GM19240 (cell line): ENCODE measurements around the gene TXNRD2.

Experiments used
- DNase-seq: peaks from one replicate; pipeline ENCODE4 v3.0.0; 2011; ENCODE audit warnings: low spot score; ENCODE audit not compliant: insufficient read length

TXNRD2 gene

DNA sequence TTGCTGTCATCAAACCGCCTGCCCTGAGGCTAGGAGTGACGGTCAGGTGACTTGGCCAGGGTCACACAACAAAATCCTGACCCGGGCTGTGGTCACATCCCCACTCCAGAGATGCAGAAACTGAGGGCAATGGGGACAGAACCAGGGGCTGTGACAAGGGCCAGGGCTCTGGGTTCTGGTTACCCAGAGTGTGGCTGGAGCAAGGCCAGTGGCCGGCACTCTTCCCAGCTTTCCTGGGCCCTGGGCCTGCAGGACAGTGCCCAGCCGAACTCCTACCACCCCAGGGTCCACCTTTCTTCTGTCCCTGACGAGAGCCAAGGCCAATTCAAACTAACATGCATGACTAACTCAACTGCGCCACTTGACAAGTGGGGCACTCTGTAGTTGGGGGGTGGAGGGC lies 39.1 kb upstream of the TXNRD2 start:
- no peak for DNase-seq

DNA sequence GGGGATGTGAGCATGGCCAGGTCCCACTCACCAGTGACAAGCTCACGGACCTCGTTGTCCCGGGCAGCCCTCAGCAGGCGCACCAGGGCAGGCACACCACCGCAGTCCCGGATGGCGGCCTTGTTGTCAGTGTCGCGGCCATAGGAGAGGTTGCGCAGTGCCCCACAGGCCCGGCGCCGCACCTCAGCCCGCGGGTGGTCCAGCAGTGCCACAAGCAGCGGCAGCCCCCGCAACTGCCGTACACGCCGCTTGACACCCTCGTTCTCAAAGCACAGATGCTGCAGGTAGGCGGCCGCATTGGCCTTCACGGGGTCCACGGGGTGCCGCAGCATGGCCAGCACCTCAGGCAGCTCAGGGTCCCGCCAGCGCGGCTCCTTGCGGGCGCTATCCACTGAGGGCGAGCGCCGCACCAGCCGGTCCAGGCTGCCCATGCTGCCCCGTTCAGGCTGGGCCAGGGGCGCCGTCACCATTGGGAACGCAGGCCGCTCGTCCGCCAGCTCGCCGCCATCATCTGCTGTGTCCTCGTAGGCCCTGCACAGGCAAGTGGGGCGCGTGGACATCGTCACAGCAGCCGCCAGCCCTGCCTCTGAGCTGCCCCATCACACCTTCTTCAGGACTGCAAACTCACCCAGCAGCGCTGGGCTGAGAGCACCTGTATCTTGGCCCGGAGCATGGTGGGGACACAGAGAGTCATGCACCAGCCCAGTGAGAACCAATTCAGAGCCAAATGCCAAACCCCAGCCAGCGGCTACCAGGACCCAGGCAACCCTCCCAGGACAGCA lies 38.3 kb upstream of the TXNRD2 start:
- DNase-seq = no peak

DNA sequence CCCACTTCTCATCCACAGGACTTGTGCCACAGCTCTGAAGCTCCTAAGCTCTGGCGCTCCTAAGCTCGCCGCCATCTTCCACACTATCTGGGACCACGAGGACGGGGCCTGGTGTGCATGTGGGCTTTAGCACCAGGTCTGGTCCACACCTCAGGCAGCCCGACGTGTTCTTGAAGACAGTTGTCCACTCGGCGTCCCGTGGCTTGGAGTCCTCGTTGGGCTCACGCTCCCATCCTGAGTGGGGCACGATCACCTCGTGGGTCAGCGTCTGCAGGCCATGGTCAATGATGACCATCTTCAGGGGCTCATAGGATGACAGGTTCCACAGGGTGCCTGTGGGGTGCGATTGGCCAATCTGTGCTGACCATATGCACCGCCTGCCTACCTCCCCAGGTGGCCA lies 37.1 kb upstream of the TXNRD2 start:
- DNase-seq = no peak

- no peak for DNase-seq
These were observed 36.0 kb upstream of the TXNRD2 start for GRCh38 chr22:19977296-19978243.

GRCh38 chr22:19976671-19977070 lies 35.1 kb upstream of the TXNRD2 start:
- DNase-seq = no peak

DNA sequence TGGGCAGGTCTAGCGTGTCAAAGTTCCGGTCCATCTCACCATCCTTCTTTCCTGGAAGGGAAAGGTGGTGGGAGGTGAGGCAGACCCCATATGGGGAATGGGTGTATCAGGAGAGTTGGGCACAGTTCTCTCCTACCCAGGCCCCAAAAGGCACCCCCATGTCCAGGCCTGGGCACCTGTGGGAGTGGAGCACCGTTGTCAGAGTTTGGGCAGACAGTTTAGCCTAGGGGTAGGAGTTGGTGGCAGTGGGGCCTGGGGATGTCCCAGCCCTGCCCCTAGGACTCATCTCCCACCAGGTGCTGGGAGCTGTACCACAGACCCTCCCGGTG lies 34.1 kb upstream of the TXNRD2 start:
- DNase-seq = no peak

DNA sequence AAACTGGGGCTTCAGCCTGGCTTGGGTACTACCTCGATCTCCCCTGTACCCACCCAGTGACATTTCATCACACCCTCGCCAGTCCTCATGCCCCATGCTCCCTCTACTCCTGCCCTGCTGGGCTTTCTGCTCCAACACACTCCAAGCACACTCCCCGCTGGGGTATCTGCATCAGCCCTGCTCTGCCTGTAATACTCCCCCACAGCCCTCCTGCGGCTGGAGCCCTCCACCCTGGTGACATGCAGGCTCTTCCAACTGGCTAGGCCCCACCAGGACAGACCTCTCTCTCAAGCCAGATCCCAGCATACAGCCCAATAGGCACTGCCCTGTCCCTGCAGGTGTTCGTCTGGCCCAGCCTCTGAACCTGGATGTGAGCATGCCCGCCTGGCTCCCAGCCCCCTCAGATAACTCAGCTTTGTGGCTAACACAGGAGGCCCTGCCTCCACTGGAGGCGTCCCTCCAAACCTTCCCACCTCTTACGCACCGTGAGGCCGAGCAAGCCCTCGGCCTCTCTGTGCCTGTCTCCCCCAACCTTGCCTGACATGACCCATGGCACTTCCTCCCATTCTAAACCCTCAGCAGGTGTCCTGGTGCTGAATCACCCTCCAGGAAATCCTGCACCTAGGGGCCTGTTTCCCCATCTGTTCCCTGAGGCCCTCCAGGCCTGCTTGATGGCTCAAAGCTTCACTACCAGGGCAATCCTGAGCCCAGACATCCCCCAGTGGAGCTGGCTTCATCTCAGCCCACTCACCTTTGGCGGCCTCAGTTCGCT lies 33.5 kb upstream of the TXNRD2 start:
- no peak for DNase-seq

DNA sequence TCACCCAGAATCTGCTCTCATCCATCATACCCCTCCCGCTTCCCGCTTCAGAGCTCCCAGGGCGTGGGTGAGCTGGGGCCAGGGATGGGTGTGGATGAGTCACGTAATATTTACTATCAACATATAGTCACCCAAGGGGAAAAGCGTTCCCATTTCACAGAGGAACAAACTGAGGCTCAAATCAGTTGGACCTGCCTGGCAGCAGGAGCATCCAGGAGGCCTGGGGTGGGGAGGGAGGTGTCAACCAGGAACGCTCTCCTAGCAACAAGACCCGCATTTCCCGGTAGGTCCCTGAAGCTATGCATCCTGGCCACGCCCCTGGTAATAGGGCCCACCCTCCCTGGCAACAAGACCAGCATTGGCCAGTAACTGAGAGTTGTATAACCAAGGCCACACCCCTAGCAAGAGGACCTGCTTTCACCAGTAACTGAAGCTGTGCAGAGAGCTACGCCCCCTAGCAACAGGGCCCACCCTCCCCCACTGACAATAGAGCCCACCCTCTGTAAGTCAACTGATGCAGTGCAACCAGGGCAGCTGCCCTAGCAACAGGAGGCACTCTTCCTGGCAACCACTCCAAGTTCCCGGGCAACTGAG lies 32.7 kb upstream of the TXNRD2 start:
- DNase-seq = peak; percentile 87

DNA sequence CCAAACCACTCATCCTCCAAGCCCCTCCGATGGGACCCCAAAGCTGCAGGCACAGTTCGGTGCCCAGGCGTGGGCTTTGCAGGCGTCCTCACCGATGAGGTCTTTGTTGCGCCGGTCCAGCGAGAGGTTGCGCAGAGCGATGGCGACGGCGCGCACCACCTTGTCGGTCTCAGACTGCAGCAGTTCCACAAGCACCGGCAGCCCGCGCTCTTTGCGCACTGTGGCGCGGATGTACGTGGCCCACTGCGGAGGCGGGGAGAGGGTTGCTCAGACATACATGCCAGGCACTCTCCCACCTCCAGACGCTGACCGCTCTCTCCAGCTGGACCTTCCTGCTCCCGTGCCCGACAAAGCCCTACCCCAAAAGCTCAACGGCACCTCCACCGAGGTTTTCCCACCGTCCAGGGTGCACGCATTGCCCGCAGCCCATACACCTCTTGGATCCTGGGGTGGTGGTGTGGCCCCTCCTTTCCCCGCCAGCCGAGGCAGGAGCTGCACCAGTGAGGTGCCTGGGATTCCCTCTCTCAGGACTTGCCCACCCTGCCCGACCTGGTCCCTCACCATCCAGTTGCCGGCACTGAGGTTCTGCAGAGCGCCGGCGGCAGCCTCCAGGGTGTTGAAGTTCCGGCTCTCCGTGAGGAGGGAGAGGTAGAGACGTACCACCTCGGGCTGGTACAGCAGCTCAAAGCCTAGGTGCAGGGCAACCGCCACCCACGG lies 32.1 kb upstream of the TXNRD2 start:
- DNase-seq = no peak

GRCh38 chr22:19972652-19973550 lies 31.3 kb upstream of the TXNRD2 start:
- no peak for DNase-seq

DNA sequence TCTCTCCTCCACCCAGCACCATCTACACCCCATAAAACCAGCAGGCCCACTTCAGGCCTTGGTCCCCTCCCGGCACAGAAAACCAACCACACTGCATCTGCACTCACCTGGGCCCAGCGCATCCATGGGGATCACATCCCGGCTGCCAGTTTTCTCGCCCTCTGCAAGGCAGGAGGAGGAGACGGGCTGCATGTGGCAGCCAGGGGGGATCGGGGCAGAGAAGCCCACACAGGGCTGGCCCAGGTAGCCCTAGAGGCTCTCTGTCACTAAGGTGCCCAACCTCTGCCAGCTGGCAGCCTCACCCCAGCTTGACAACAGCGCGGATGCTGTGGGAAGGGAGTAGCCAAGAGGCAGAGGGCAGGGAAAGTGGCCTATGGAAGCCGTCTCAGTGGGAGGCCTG lies 30.6 kb upstream of the TXNRD2 start:
- no peak for DNase-seq

DNA sequence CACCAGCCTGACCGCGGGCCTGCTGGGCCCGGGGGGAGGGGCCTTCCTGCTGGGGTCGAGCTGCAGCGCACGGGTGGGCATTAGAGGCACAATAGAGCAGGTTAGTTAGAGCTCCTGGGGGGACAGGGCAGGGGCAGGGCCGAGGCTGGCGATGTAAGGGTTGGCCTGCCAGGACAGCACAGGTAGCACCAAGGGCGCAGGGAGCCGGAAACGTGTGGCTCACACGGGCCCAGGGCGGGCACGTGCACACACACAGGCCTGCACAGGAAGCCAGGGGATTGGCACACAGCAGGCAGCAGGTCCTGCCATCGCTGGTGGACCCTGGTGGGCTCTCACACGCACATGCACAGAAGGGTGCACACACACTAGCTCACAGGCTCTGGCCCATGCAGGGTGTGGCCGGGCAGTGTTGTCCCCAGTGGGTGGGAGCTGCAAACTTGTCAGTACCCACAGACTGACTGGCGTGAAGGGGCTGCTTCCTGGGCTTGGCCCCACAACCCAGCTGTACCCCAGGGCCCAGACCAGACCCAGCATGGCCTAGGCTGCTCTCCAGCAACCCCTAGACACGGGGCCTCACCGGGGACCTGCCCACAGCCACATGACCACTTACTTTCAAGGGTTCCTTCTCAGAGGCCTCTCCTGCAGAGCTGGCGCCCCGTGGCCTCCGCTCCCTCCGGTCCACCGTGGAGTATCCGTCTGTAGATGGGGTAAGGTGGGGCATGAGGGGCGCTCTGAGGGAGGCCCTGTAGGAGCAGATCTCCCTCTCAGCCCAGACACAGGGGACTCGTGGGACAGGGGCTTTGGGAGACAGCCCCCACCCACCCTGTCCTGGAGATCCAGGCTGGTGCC lies 29.9 kb upstream of the TXNRD2 start:
- DNase-seq = no peak

GRCh38 chr22:19970479-19971275 lies 29.1 kb upstream of the TXNRD2 start:
- peak; percentile 91 for DNase-seq

DNA sequence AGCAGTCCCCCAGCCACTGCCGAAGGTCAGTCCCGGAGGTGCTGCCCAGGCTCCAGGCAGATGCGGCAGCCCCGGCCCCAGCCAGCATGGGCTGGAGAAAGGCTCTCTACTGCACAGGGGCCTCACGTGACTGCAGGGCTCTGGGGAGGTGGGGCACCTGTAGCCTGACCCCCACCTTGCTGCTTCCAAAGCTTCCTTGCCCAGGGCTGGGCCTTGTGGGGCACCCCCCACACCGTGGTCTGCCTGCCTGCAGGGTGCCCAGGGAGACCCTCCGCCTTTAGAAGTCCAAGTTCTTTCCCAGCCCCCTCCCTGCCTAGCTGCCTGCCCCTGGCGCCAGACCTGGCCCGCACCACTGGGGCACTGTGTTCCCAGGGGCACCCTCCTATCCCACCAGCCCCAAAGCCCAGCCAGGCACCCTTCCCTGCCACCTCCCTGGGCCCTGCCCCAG lies 28.4 kb upstream of the TXNRD2 start:
- no peak for DNase-seq

- DNase-seq = no peak
These were observed 27.7 kb upstream of the TXNRD2 start for GRCh38 chr22:19969141-19969928.

GRCh38 chr22:19968450-19968891 lies 26.9 kb upstream of the TXNRD2 start:
- no peak for DNase-seq

DNA sequence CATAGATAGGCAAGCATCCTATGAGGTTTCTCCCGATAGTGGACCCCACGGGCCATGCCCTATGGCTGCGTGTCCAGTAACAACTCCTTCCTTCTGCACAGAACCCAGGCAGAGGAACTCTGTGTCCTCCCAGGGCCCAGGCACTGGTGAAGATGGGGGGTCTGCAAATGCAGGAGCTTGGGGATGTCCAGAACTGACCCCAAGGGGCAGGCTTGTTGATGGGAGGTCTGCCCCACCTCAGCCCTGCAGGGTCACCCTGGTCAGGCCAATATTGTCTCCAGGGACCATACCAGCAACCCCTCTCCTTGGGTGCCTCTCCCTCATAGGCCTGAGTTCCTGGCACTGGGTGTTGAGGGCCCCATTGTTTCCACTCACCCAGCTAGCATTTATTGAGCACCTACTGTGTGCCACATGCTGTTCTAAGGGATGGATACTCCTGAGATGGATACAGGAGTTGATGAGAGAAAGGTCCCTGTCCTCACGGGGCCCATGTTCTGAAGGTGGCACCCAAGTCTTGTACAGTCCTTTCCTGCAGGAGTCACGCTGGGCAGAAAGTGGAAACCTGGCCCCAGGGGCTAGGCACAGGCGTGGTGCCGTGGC lies 26.3 kb upstream of the TXNRD2 start:
- no peak for DNase-seq
